Stimulated activated naive CD4-positive, alpha-beta T cell (primary cell): ENCODE measurements around the gene FARP2.
"Not testable (repeated sequence)": the region's sequence is repeated elsewhere in the genome, so short reads cannot be mapped to it uniquely, and the experiment has no call there.

Source experiments
- DNase-seq, 6 experiments: peaks; one replicate each; lab custom pipeline; 2025; lab: John Stamatoyannopoulos, UW

The FARP2 gene

GRCh38 chr2:241355983-241356870 is at the start of gene FARP2:
TSS of gene FARP2 (plus strand) at chr2:241356285. CDS start at chr2:241373108, 16,823 bp downstream.
- peak; percentile 91 to 98 (median 96) for DNase-seq

GRCh38 chr2:241307055-241307454 is 49.0 kb upstream of the FARP2 start:
- no peak for DNase-seq

DNA sequence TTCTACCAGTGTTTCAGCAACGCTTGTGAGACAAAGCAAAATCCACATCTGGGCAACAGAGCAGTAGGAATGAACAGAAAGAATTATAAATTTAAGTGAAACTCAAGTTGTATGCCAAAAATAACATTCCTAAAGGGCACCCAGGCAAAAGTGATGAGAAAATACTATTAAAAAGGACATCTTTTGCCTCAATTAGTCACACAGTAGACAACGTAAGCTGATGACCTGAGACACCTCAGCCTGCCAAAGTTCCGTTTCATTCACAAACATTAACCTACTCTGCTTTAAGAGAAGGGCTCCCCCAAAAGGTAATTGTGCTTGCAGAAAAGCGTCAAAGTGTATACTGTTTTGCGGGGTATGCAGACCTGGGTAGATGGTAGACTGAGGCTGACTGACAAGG is 47.8 kb upstream of the FARP2 start:
- DNase-seq, result no peak

GRCh38 chr2:241308832-241309500 is 47.1 kb upstream of the FARP2 start:
- no peak for DNase-seq

DNA sequence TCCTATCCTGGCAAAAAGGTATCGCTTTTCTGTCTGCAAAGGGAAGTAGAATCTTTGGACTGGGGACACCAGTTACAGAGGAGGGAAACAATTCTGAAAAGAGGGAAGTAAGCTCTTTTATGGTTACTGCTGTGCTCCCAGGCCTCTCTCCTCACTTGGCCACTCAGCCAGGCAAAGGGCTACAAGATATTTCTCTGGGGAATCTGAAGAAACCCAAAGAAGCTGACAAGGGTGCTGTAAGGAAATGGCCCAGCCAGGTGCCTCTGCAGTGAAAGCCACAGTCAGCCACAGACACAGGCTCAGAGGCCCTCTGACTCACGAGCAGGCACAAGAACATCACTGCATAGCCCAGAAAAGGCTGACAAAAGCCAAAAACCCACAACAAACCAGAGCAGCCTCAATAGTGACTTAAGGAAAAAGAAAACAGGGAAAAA is 46.4 kb upstream of the FARP2 start:
- peak in 5 of 6 experiments; percentile 24 to 53 (median 37) for DNase-seq

DNA sequence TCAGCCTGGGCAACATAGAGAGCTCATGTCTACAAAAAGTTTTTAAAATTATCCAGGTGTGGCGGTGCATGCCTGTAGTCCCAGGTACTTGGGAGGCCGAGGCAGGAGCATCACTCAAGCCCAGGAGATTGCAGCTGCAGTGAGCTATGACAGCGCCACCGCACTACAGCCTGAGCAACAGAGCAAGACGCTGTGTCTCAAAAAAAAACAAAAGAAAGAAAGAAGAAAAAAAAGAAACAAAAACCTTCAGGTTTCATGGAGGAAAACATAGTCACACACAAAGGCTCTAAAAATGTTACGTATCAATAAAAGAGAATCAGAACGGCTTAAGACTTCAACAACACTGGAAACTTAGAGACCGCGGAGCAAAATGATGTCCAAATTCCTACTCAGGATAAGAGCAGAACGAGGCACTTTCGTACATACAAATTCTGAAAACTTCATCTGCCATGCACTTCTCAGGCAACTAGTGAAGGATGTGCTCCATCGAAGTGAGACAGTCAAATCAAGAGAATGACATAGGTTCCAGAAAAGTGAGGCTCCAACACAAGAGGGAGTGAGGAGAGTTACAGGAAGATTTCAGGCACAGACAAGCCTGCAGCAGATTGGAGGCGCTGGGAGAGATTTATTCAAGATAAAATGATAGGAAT is 45.0 kb upstream of the FARP2 start:
- no peak for DNase-seq

DNA sequence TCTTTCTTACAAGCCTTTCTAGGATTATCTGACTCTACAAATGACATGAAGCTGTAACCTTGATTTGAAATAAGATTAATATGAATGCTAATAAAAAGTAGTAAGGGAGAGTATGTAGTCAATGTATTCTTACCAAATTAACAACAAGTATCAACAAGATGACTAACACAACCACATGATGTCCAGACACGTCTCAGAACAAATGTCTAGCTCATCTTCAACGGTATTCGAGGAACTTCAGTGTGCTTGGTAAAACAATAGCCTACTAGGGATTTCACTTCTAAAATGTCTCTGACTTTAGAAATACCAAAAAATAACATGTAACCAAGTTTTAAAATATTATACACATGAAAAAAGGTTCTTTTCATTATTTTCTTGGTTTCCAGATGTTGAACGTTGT is 44.0 kb upstream of the FARP2 start:
- DNase-seq, result no peak

DNA sequence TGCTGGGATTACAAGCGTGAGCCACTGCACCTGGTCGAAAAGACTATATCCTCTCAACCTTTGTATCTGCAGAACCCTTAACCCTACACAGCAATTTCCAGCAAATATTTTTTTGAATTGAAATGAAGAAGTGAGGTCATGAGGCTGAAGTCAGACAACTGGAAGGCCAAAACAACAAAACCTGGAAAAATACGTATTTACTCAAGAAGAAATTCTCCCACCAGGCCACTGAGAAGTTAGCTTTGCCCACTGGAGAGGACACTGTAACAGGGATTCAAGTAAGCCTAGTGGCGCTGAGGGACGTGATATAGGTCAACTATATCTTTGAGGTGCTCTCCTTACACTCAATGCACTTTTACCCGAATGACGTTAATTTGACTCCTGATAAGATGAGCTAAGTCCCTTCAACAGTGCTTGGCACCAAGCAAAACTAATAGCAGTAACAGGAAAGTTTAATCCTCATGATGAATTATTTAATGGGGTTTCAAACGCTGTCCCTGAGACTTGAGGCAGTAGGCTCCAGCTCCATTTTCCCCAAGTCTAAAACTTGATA is 42.5 kb upstream of the FARP2 start:
- no peak for DNase-seq

DNA sequence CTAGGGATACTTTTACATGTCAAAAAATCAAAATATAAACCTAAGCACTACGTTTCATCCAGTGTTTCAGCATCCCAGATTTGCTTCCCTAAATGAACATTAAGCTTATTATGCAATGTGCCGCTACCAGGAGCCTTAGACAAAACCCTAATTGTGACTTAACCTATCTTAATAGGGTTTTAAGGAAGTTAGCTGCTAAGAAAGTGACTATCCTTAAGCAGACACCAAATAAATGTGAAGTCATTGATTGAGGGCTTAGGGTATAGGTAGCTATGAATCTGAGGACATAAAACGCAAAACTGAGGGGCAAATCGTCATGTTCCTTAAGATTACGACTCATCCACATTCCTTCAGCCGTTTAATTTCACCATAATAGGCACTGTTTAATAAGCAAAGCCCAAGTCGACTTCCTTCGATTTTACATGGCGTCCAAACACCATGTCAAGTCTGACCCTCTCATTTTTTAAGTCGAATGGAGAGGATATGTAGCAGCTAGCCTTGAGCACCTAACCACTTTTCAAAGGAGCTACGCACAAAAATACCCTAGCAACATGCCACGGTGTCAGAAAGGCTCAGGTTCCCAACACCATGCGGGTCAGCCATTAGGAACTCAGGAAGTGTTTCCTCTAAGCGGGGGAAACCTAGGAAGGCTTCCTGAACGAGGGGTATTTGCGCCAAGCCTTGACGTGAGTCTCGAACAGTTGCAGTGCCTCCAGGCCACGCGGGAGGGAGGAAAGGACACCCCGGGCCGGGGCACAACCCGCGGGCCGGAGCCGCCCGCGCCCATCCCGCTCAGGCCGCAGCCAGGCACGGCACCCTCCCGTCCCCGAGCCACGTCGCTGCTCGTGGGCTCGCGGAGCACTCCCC is 41.6 kb upstream of the FARP2 start:
- no peak for DNase-seq

- DNase-seq, result peak; percentile 99 to 100 (median 100)
Measured at GRCh38 chr2:241315093-241315878, 40.8 kb upstream of the FARP2 start, which contains the start of gene HDLBP. TSS of gene HDLBP (minus strand) at chr2:241315672. CDS start at chr2:241266869, 48,803 bp downstream.

DNA sequence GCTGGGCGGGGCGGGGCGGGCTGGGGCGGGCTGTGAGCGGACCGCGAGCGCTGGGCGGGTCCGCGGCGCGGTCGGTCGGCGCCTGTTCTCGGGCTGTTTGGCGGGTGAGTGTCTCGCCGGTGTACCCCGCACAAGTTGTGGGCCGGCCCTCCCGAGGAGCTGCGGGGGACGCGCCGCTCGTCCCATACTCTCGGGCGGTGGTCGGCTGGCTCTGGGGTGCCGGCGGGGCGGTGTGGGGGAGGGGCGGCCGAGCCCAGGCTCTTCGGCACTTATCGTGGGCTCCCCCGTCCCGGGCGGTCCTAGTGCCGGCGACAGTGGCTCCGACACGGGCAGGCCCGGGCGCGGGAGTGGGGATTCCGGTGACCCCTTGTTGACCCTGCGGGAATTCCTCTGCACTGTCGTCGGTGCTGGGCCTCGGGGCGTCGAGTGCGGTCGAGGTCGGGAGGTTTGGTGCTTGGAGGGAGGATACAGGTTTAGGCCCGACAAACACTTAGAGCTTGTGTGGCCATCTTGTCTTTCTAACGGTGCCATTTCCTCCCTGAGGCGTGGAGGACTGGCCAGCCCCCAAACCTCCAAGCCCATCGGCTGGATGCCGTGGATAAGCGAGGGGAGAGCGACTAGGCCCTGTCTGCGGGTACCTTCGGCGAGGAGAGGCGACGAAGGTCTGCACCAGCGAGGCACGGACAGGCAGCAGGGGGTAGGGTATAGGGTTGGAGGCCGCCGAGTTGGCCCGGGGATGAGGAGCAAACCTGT is 40.0 kb upstream of the FARP2 start, which contains the start of gene SEPTIN2:
Gene SEPTIN2, plus strand, starts transcription at position 47 of the 753 bp plus-strand sequence. CDS start 8,308 bp downstream, outside the sequence.
- peak in 5 of 6 experiments; percentile 80 to 95 (median 84) for DNase-seq

DNA sequence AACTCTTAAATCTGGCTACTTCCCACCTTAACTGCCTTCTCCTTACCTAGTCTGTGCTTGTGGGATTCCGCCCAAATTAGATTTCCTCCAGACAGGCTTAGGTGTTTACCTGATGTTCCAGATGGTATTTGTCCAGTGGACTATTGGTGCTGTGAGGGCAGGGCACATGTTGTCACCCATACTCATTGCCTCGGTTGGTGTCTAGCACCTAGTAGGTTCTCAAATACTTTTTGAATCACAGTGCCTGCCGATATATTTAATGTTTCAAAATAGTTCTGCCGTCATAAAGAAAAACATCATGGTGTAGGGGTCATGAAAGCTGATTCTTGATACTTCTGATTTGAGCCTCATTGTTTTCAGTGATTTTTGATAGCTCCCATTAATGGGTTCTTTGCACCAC is 39.3 kb upstream of the FARP2 start:
- no peak for DNase-seq

- no peak for DNase-seq
Measured at GRCh38 chr2:241317391-241317790, 38.7 kb upstream of the FARP2 start.

DNA sequence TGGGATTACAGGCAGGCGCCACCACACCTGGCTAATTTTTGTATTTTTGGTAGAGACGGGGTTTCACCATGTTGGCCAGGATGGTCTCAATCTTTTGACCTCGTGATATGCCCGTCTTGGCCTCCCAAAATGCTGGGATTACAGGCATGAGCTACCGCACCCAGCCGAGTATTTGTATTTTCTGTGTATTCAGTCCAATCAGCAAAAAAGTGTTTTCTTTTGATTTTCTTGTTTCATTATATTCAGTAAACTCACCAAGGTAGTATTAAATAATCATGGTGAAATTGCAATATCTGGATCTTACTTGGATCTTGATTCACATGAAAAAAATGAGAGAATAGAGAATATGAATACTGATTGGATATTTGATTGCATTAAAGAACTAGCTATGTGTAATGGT is 37.3 kb upstream of the FARP2 start:
- not testable (repeated sequence) for DNase-seq

GRCh38 chr2:241320394-241320793 is 35.7 kb upstream of the FARP2 start:
- DNase-seq, result no peak

DNA sequence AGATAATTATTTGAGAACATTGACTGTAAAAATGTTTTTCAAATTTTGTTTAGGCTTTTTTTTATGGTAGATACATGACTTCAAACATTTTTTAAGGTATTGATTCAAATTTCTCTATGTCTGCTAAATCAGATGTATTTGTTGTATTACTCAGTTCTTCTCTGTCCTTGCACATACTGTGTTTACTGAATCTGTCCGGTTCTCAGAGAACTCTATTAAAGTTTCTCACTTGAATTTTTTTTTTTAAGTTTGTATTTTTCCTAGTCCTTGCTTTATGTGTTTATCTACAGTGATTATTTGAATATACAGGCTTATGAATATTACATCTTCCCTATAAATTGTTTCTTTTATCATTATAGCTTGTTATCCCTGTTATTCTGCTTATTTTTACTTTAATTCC is 35.1 kb upstream of the FARP2 start:
- DNase-seq, result no peak

- no peak for DNase-seq
Measured at GRCh38 chr2:241321886-241322285, 34.2 kb upstream of the FARP2 start.

DNA sequence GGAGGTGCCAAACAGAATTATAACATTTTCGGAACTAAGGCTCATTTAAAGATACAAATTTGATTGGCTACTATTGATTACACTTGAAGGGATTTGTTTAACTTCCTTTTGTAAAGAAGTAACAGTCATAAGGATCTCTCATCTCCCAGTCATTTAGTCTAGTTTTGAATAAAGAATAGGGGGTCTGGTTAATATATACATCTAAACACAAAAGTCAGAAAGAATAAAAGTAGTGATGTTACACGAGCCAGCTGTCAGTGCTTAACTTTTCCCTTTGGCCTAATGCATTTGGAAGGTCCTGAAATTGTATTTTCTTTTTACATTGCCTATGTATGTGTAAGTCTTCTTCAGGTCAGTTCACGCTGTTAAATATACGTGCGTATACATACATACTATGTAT is 32.3 kb upstream of the FARP2 start:
- no peak for DNase-seq

GRCh38 chr2:241324775-241325174 is 31.3 kb upstream of the FARP2 start:
- no peak for DNase-seq

GRCh38 chr2:241325257-241325656 is 30.8 kb upstream of the FARP2 start:
- DNase-seq, result no peak
